Activated naive CD4-positive, alpha-beta T cell treated with anti-CD3 and anti-CD28 coated beads for 36 hours (primary cell): ENCODE measurements around the gene SENP3. TPM values are rescaled to one million over a fixed set of nuclear protein-coding genes. Genes with fewer than 3 reads are reported as not detected.
A peak's percentile ranks its signal among the peaks of the same experiment; 100 is the strongest.

Experiments used
- CTCF ChIA-PET: fragments of 350-600 bp; sonication (Branson Sonifier 250); formaldehyde crosslinking; loops from one replicate; lab custom pipeline; 2021; ENCODE audit warnings: antibody characterized with exemption; lab: Charles Lee
- DNase-seq: peaks from one replicate; pipeline ENCODE4 v3.0.0-alpha.2; 2020
- H3K27ac Mint-ChIP-seq: one replicate; pipeline ENCODE4 v1.8.0; 2021; ENCODE audit warnings: mild to moderate bottlenecking, mixed read lengths
- H3K27me3 Mint-ChIP-seq: one replicate; pipeline ENCODE4 v1.8.0; 2021; ENCODE audit warnings: low read depth, mixed read lengths
- H3K36me3 Mint-ChIP-seq: one replicate; pipeline ENCODE4 v1.8.0; 2021; ENCODE audit warnings: low read depth, mixed read lengths
- H3K4me1 Mint-ChIP-seq: one replicate; pipeline ENCODE4 v1.8.0; 2021; ENCODE audit warnings: low read depth, mixed read lengths
- H3K4me3 Mint-ChIP-seq: one replicate; pipeline ENCODE4 v1.8.0; 2021; ENCODE audit warnings: mild to moderate bottlenecking, moderate library complexity, mixed read lengths
- H3K9me3 Mint-ChIP-seq: one replicate; pipeline ENCODE4 v1.8.0; 2021; ENCODE audit warnings: mixed read lengths
- intact Hi-C: fragments of 100-400 bp; cut with micrococcal nuclease; formaldehyde crosslinking; loops from one replicate; pipeline ENCODE4 v1.15.1; 2023
- total RNA-seq, 2 experiments: library from RNA; stranded (reverse); gene quantifications; one replicate each; pipeline ENCODE4 v1.2.3, GENCODE V29; 2021

SENP3 gene
- total RNA-seq, 2 experiments from 2014 or later, result 43.2 to 46.9 TPM

DNA sequence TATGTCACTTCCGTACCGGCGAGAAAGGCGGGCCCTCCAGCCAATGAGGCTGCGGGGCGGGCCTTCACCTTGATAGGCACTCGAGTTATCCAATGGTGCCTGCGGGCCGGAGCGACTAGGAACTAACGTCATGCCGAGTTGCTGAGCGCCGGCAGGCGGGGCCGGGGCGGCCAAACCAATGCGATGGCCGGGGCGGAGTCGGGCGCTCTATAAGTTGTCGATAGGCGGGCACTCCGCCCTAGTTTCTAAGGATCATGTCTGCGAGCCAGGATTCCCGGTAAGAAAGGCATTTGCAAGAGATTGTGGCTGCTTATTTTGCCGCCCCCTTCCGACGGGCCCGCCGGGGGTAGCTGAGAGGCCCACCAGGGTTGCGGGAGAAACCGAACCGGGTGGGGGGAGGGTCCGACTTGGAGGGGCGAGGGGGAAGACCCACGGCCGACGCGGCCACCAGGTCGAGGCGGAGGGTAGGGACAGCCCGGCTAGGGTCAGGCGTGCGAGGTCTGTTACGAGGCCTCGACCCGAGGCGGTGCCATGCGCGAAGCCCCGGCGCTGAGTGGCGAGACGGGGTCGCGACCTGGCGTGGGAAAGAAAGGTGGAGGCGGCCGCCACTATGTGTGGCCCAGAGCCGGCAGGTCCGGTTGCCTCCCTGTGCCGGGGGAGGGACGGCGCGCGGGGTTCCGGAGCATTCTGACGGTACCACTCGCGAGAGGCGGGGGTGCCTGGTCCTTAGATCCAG lies 11.0 kb downstream of the SENP3 start:
- Mint-ChIP-seq H3K36me3 (peaks cover 67% of the 10 kb centered on the region), H3K4me3 (peak overlapping the region; percentile 85), H3K27me3 (no peaks in the 10 kb centered on the region), H3K4me1 (peaks cover 55% of the 10 kb centered on the region), H3K9me3 (no peaks in the 10 kb centered on the region), H3K27ac (peak overlapping the region; percentile 99)
- intact Hi-C loops, result loop anchor here (1.0 to 10.0 kb wide), 15 partner anchors 11 to 528 kb away; partner anchors contain the start of genes EIF5A, ELP5, MPDU1 and NEURL4
- DNase-seq, result peak; percentile 100
- CTCF ChIA-PET, result interaction anchor here (1.1 to 3.5 kb wide), 2 partner anchors 12 to 120 kb away, joined by 3 to 26 read pairs; partner anchors contain the start of gene SENP3

GRCh38 chr17:7573324-7574080 lies 11.8 kb downstream of the SENP3 start:
- peaks cover 61% of the 10 kb centered on the region for H3K4me1 Mint-ChIP-seq
- no peaks in the 10 kb centered on the region for H3K9me3 Mint-ChIP-seq
- intact Hi-C loops, result loop anchor here (2.0 to 10.0 kb wide), 3 partner anchors 269 to 529 kb away; partner anchors contain the start of genes ELP5 and SLC16A11
- H3K4me3 Mint-ChIP-seq, result peak overlapping the region; percentile 85
- CTCF ChIA-PET, result interaction anchor here (0.9 kb wide), 1 partner anchor 13 kb away, joined by 3 read pairs; no protein-coding TSS in a partner anchor
- peak overlapping the region; percentile 99 for H3K27ac Mint-ChIP-seq
- H3K27me3 Mint-ChIP-seq, result no peaks in the 10 kb centered on the region
- peaks cover 74% of the 10 kb centered on the region for H3K36me3 Mint-ChIP-seq
- peak; percentile 94 for DNase-seq

DNA sequence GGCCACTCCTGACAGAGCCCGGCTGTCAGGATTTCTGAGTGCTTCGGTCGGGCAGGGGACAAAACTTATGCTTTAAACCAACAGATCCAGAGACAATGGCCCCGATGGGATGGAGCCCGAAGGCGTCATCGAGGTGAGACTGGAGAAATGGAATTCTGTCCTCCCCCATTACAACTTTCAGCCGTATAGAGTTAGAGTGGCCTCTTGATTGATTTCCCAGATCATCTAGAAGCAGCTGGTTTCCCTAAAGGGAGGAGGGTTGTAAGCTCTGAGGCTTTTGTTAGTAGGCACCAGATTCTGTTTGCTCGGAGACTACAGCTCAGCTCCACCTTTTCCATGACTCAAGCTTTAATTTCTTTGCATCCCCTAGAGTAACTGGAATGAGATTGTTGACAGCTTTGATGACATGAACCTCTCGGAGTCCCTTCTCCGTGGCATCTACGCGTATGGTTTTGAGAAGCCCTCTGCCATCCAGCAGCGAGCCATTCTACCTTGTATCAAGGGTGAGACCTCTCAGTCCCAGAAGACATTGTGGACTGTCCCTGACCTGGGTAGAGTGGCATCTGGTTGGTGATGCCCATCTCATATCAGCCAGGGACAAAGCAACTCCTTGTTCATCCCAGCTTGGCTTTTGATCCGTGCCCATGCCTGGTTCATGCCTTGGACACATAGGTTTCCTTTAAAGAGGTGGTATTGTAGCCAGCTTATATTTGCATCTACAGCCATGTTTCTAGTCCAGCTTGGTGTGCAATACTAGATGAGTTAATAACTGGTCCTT lies 12.6 kb downstream of the SENP3 start:
- CTCF ChIA-PET, result interaction anchor here (0.8 to 2.3 kb wide), 3 partner anchors 13 to 113 kb away, joined by 3 to 8 read pairs (median 3); partner anchors contain the start of genes SOX15 and TP53
- no peaks in the 10 kb centered on the region for H3K27me3 Mint-ChIP-seq
- no peak for DNase-seq
- H3K9me3 Mint-ChIP-seq, result no peaks in the 10 kb centered on the region
- H3K36me3 Mint-ChIP-seq, result peaks cover 70% of the 10 kb centered on the region
- peak overlapping the region; percentile 85 for H3K4me3 Mint-ChIP-seq
- intact Hi-C loops, result loop anchor here (10.0 kb wide), 1 partner anchor 530 kb away; the partner anchor contains the start of gene SLC16A11
- peak overlapping the region; percentile 63 for H3K27ac Mint-ChIP-seq
- H3K4me1 Mint-ChIP-seq, result peaks cover 67% of the 10 kb centered on the region

DNA sequence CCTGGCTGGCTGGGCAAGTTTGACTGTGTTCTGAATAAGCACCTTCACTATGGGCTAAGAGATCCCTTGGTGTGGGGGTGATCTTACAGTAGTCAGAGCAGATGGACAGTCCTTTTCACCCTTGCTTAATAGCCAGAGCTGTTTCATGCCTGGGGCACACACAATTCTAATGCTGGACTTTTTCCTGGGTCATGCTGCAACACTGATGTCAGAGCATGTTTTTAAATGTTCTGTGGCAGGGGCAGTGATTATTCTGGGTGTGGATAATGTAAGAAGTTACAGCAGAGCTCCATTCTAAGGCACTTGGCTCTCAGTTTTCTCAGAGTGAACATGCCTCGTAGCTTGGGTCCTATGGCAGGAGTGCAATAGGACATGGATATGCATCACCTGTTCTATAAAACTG lies 13.8 kb downstream of the SENP3 start:
- peak overlapping the region; percentile 63 for H3K27ac Mint-ChIP-seq
- no peaks in the 10 kb centered on the region for H3K27me3 Mint-ChIP-seq
- CTCF ChIA-PET, result interaction anchor here (0.5 to 2.3 kb wide), 6 partner anchors 14 to 530 kb away, joined by 3 to 8 read pairs (median 3); partner anchors contain the start of genes SOX15 and TP53
- H3K4me3 Mint-ChIP-seq, result peak overlapping the region; percentile 85
- peaks cover 73% of the 10 kb centered on the region for H3K4me1 Mint-ChIP-seq
- intact Hi-C loops, result loop anchor here (10.0 kb wide), 1 partner anchor 531 kb away; the partner anchor contains the start of gene SLC16A11
- peaks cover 67% of the 10 kb centered on the region for H3K36me3 Mint-ChIP-seq
- DNase-seq, result no peak
- no peaks in the 10 kb centered on the region for H3K9me3 Mint-ChIP-seq

GRCh38 chr17:7575959-7576358 lies 14.2 kb downstream of the SENP3 start:
- Mint-ChIP-seq H3K4me3 (peak overlapping the region; percentile 85), H3K36me3 (peaks cover 65% of the 10 kb centered on the region), H3K9me3 (no peaks in the 10 kb centered on the region), H3K27me3 (no peaks in the 10 kb centered on the region), H3K4me1 (peaks cover 73% of the 10 kb centered on the region), H3K27ac (peak overlapping the region; percentile 63)
- CTCF ChIA-PET, result interaction anchor here (0.5 to 2.3 kb wide), 4 partner anchors 13 to 152 kb away, joined by 3 to 8 read pairs (median 4); partner anchors contain the start of genes SOX15 and TP53
- DNase-seq, result no peak
- intact Hi-C loops, result loop anchor here (10.0 kb wide), 1 partner anchor 531 kb away; the partner anchor contains the start of gene SLC16A11

GRCh38 chr17:7576432-7576937 lies 14.8 kb downstream of the SENP3 start:
- peak overlapping the region; percentile 35 for H3K4me3 Mint-ChIP-seq
- H3K36me3 Mint-ChIP-seq, result peaks cover 63% of the 10 kb centered on the region
- CTCF ChIA-PET, result interaction anchor here (1.0 to 2.3 kb wide), 3 partner anchors 10 to 139 kb away, joined by 3 to 8 read pairs (median 3); partner anchors contain the start of gene SOX15
- H3K27ac Mint-ChIP-seq, result peak overlapping the region; percentile 63
- intact Hi-C loops, result loop anchor here (10.0 kb wide), 1 partner anchor 532 kb away; the partner anchor contains the start of gene SLC16A11
- peaks cover 73% of the 10 kb centered on the region for H3K4me1 Mint-ChIP-seq
- no peak for DNase-seq
- no peaks in the 10 kb centered on the region for H3K9me3 Mint-ChIP-seq
- no peaks in the 10 kb centered on the region for H3K27me3 Mint-ChIP-seq

DNA sequence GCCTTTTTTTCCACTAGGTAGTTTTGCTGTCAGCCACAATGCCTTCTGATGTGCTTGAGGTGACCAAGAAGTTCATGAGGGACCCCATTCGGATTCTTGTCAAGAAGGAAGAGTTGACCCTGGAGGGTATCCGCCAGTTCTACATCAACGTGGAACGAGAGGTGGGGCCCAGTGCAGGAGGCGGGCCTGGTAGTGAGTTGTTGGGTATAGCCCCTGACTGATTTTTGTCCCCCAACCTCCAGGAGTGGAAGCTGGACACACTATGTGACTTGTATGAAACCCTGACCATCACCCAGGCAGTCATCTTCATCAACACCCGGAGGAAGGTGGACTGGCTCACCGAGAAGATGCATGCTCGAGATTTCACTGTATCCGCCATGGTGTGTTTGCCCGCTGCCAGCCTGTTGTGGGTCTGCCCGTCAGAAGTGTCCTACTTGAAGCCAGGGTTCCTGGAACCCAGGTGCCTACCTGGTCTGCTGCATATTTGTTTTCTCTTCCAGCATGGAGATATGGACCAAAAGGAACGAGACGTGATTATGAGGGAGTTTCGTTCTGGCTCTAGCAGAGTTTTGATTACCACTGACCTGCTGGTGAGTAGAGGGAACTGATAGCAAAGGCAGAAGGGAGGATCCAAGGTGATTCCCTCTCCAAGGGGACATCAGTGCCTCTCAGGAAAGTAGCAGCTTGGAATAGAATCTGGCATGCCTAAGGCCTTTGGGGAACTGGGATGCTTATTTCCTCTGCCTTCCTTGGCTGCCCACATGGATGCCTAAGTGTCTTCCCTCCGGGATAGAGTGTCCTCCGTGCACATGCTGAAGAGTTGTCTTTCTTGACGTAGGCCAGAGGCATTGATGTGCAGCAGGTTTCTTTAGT lies 15.8 kb downstream of the SENP3 start:
- Mint-ChIP-seq H3K4me3 (no peak overlapping the region), H3K36me3 (peaks cover 66% of the 10 kb centered on the region), H3K9me3 (no peaks in the 10 kb centered on the region), H3K27ac (peak overlapping the region; percentile 89), H3K27me3 (no peaks in the 10 kb centered on the region), H3K4me1 (peaks cover 79% of the 10 kb centered on the region)
- DNase-seq, result no peak
- CTCF ChIA-PET, result interaction anchor here (1.1 kb wide), 1 partner anchor 12 kb away, joined by 3 read pairs; no protein-coding TSS in a partner anchor
- intact Hi-C loops, result loop anchor here (10.0 kb wide), 1 partner anchor 533 kb away; the partner anchor contains the start of gene SLC16A11

DNA sequence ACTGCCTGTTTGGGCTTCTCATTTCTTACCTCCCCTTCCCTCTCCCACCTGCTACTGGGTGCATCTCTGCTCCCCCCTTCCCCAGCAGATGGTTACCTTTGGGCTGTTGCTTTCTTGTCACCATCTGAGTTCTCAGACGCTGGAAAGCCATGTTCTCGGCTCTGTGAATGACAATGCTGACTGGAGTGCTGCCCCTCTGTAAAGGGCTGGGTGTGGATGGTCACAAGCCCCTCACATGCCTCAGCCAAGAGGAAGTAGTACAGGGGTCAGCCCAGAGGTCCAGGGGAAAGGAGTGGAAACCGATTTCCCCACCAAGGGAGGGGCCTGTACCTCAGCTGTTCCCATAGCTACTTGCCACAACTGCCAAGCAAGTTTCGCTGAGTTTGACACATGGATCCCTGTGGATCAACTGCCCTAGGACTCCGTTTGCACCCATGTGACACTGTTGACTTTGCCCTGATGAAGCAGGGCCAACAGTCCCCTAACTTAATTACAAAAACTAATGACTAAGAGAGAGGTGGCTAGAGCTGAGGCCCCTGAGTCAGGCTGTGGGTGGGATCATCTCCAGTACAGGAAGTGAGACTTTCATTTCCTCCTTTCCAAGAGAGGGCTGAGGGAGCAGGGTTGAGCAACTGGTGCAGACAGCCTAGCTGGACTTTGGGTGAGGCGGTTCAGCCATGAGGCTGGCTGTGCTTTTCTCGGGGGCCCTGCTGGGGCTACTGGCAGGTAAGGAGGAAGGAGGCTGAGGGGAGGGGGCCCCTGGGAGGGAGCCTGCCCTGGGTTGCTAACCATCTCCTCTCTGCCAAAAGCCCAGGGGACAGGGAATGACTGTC lies 17.5 kb downstream of the SENP3 start, which contains the start of gene CD68:
Gene CD68, plus strand, starts transcription at position 638 of the 833 bp plus-strand sequence. Its CDS starts 40 bp downstream, at position 678.
- peak; percentile 86 for DNase-seq
- Mint-ChIP-seq H3K4me3 (peak within 1 kb of the TSS; percentile 57), H3K9me3 (no peaks in the 10 kb centered on the region), H3K27me3 (no peaks in the 10 kb centered on the region), H3K27ac (peak within 1 kb of the TSS; percentile 89), H3K4me1 (peaks cover 80% of the 10 kb centered on the region), H3K36me3 (peaks cover 52% of the 10 kb centered on the region)
- intact Hi-C loops, result loop anchor here (1.0 to 10.0 kb wide), 3 partner anchors 36 to 534 kb away; partner anchors contain the start of genes SLC16A11 and WRAP53
- CTCF ChIA-PET, result interaction anchor here (0.9 to 2.2 kb wide), 3 partner anchors 10 to 108 kb away, joined by 3 to 8 read pairs (median 5); partner anchors contain the start of genes SENP3 and TP53

GRCh38 chr17:7579834-7580603 lies 18.3 kb downstream of the SENP3 start:
- no peak for DNase-seq
- peak overlapping the region; percentile 89 for H3K27ac Mint-ChIP-seq
- H3K27me3 Mint-ChIP-seq, result no peaks in the 10 kb centered on the region
- peak overlapping the region; percentile 57 for H3K4me3 Mint-ChIP-seq
- CTCF ChIA-PET, result interaction anchor here (1.7 to 2.2 kb wide), 2 partner anchors 19 to 107 kb away, joined by 5 to 8 read pairs; partner anchors contain the start of genes SENP3 and TP53
- intact Hi-C loops, result loop anchor here (1.0 to 10.0 kb wide), 3 partner anchors 35 to 535 kb away; partner anchors contain the start of genes SLC16A11 and WRAP53
- H3K4me1 Mint-ChIP-seq, result peaks cover 78% of the 10 kb centered on the region
- H3K36me3 Mint-ChIP-seq, result peaks cover 48% of the 10 kb centered on the region
- no peaks in the 10 kb centered on the region for H3K9me3 Mint-ChIP-seq
